Suprapubic skin (tissue), 4 donors: ENCODE results near the gene SLC35F2.

Source experiments
- CTCF ChIP-seq, 2 donors: fragments of 200-600 bp in 1 of 2; fragments of 450-650 bp in 1 of 2; sonication (generic) in 1 of 2; IDR thresholded peaks; one replicate each; pipeline ENCODE4 v1.5.1; 2016 to 2019; ENCODE audit warnings: antibody characterized with exemption in 2 of 2, mild to moderate bottlenecking in 1 of 2, moderate library complexity in 1 of 2
- EP300 ChIP-seq: sonication (generic); formaldehyde crosslinking; IDR thresholded peaks from one replicate; pipeline ENCODE4 v1.6.1; 2017; ENCODE audit warnings: antibody characterized with exemption
- POLR2A ChIP-seq, 2 donors: fragments of 450-650 bp; IDR thresholded peaks; one replicate each; pipeline ENCODE4 v1.6.1; 2017; ENCODE audit warnings: antibody characterized with exemption in 2 of 2, mild to moderate bottlenecking in 2 of 2, moderate library complexity in 2 of 2
- POLR2AphosphoS5 ChIP-seq, 3 donors: sonication (generic); formaldehyde crosslinking; IDR thresholded peaks; one replicate each; pipeline ENCODE4 v1.6.1; 2017; ENCODE audit warnings: antibody characterized with exemption in 3 of 3

GRCh38 chr11:107908211-107908610 lies 49.6 kb upstream of the SLC35F2 start:
- TF ChIP-seq CTCF (IDR thresholded peaks at IDR 0.05): no peak
- no peak for TF ChIP-seq EP300
- no peak for TF ChIP-seq POLR2AphosphoS5 (IDR thresholded peaks at IDR 0.05)
- TF ChIP-seq POLR2A (IDR thresholded peaks at IDR 0.05): no peak
